GM19455 (cell line): ENCODE results near the gene NR0B1.

Experiments used
- ATAC-seq: cut with Tn5 transposase; IDR thresholded peaks from one replicate; pipeline ENCODE4 v1.9.1; 2021; ENCODE audit not compliant: unreplicated experiment

The NR0B1 gene

DNA sequence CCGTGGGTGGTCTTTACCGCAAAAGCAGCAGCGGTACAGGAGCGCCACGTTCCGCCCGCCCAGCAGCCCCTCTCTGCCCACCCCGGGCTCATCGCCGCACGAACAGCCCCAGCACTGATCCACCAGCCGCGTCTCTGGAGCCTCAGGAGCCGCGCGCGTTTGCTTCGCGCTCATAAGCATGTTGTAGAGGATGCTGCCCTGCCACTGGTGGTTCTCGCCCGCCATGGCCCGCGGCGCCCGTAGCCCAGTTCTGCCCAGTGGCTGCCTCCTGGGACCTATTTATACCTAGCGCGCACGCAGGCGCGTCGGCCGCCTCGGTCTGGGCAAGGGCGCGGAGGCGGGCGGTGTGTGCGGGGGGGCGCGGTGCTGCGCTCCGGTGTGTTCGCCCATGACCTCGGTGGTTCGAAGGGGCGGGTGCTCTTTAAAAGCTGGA is at the start of gene NR0B1:
Gene NR0B1 (minus strand): TSS at position 252 of the 433 bp plus-strand sequence. CDS start 27 bp downstream, at position 225.
- ATAC-seq, result no peak

DNA sequence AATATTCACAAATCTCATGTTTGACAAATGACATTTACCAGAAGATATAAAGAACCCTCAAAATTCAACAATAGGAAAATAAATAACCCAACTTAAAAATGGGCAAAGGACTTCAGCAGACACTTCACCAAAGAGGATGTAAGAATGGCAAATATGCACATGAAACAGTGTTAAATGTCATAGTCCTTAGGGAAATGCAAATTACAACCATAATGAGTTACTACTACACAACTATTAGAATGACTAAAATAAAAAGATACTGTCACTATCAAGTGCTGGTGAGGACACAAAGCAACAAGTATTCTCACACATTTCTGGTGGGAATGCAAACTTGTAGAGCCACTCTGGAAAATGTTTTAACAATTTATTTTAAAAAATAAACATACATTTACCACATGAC is 40.8 kb upstream of the NR0B1 start:
- no peak for ATAC-seq

GRCh38 chrX:30343206-30343605 is 34.0 kb upstream of the NR0B1 start:
- ATAC-seq, result no peak

GRCh38 chrX:30340753-30341152 is 31.6 kb upstream of the NR0B1 start:
- no peak for ATAC-seq

- ATAC-seq, result no peak
Measured at GRCh38 chrX:30327762-30328161, 18.6 kb upstream of the NR0B1 start.

GRCh38 chrX:30317308-30317707 is 8.1 kb upstream of the NR0B1 start:
- ATAC-seq, result no peak

- no peak for ATAC-seq
Measured at GRCh38 chrX:30313322-30313721, 4.1 kb upstream of the NR0B1 start.

GRCh38 chrX:30312858-30313257 is 3.7 kb upstream of the NR0B1 start:
- ATAC-seq, result no peak

- ATAC-seq, result no peak
Measured at GRCh38 chrX:30310429-30311206, 1.4 kb upstream of the NR0B1 start.

GRCh38 chrX:30308263-30309138 is 689 bp downstream of the NR0B1 start:
- ATAC-seq, result no peak

DNA sequence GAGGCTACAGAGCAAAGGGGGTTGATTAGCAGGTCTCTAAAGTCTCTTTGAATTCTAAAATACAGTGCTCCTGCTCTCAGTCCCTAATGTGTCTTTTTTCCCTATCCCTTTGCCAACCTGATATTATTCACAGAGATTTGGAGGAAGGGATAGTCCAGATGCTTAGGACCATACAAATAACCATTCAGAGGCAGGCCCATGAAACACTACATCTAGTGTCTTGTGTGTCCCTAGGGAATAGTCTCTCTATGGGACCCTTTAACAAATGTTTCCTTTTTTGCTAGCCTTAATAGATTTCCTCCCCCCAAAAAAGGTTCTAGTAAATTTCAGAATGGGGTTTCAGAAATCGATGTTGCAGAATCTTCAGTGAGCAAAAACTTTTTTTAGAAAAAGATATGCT is 1.7 kb downstream of the NR0B1 start:
- no peak for ATAC-seq

GRCh38 chrX:30304866-30305265 is 4.3 kb downstream of the NR0B1 start:
- no peak for ATAC-seq

GRCh38 chrX:30302956-30303355 is 6.2 kb downstream of the NR0B1 start:
- no peak for ATAC-seq

GRCh38 chrX:30301963-30302362 is 7.2 kb downstream of the NR0B1 start:
- no peak for ATAC-seq

DNA sequence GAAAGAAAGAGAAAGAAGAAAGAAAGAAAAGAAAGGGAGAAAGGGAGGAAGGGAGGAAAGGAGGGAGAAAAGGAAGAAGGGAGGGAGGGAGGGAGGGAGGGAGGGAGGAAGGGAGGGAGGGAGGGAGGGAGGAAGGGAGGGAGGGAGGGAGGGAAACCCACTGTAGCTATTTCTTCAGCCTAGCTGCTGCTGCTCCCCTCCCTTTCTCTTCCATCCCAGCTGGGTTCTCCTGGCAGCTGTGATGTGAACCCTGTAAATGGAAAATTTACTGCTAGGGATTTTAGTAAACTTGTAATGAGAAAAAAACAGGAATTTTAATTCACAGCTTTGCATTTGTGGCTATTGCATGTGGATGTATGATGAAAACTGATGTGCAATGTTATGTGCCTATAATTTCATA is 8.0 kb downstream of the NR0B1 start:
- no peak for ATAC-seq

GRCh38 chrX:30296408-30297254 is 12.6 kb downstream of the NR0B1 start:
- no peak for ATAC-seq

- no peak for ATAC-seq
Measured at GRCh38 chrX:30283456-30284200, 25.6 kb downstream of the NR0B1 start.

DNA sequence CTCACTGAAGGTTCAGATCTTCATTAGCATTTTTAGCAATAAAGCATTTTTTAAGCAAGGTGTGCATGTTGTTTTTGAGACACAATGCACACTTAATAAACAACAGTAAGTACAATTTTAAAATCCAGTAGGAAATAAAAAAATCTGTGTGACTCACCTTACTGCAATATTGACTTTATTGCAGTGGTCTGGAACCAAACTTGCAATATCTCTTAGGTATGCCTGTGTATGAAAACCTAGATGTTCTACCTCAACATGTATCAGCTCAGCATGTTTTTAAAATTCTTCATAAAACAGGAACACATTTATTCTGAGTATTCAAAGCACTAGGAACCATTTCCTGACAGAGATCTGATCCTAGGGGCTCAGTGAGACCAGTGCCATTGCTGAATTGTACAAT is 26.7 kb downstream of the NR0B1 start:
- no peak for ATAC-seq

GRCh38 chrX:30280428-30280827 is 28.8 kb downstream of the NR0B1 start:
- no peak for ATAC-seq

DNA sequence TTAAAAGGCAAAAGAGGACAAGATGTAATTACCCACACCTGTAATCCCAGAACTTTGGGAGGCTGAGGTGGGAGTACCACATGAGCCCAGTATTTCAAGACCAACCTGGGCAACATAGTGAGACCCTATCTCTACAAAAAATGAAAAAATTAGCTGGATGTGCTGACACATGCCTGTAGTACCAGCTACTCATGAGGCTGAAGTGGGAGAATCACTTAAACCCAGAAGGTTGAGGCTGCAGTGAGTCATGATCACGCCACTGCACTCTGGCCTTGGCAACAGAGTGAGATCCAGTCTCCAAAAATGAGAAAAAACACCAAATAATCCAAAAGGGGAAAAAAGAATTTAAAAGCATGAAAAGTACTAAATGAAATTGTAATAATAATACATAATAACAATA is 30.8 kb downstream of the NR0B1 start:
- ATAC-seq, result no peak
